Neural cell (in vitro differentiated cells): ENCODE data around the gene PDE1A. TPM values are rescaled to one million over a fixed set of nuclear protein-coding genes. Genes with fewer than 3 reads are reported as not detected.

ENCODE experiments used
- H2AFZ ChIP-seq: fragments of 200-600, 300-800 bp; sonication (generic), shearing (Covaris generic); 2 replicates; pipeline ENCODE4 v1.6.0; 2014; ENCODE audit warnings: low read depth, mild to moderate bottlenecking, antibody characterized with exemption, low read length, moderate library complexity
- H3F3A ChIP-seq: fragments of 200-600 bp; shearing (Covaris generic); 2 replicates; pipeline ENCODE4 v1.6.1; 2016; ENCODE audit warnings: mild to moderate bottlenecking, moderate library complexity, mixed read lengths, antibody characterized with exemption, low read length; ENCODE audit not compliant: insufficient read depth, poor library complexity, severe bottlenecking
- H3K27ac ChIP-seq: fragments of 200-600, 300-800 bp; sonication (generic), shearing (Covaris generic); 2 replicates; pipeline ENCODE4 v1.5.1; 2014; ENCODE audit warnings: mild to moderate bottlenecking, low read length, moderate library complexity
- H3K27me3 ChIP-seq: fragments of 300-800, 200-600 bp; sonication (generic), shearing (Covaris generic); 2 replicates; pipeline ENCODE4 v1.6.0; 2014; ENCODE audit warnings: mild to moderate bottlenecking, low read depth, low read length, moderate library complexity; ENCODE audit not compliant: insufficient read depth
- H3K36me3 ChIP-seq: fragments of 300-800, 200-600 bp; sonication (generic), shearing (Covaris generic); 2 replicates; pipeline ENCODE4 v1.5.1; 2014; ENCODE audit warnings: mild to moderate bottlenecking, antibody characterized with exemption, low read length, moderate library complexity; ENCODE audit not compliant: insufficient read depth
- H3K4me2 ChIP-seq: fragments of 300-800, 200-600 bp; sonication (generic), shearing (Covaris generic); 2 replicates; pipeline ENCODE4 v1.6.0; 2014; ENCODE audit warnings: mild to moderate bottlenecking, low read length
- H3K4me3 ChIP-seq: fragments of 300-800, 200-600 bp; sonication (generic), shearing (Covaris generic); 2 replicates; pipeline ENCODE4 v1.5.1; 2014; ENCODE audit warnings: mild to moderate bottlenecking, low read length, moderate library complexity
- H3K79me2 ChIP-seq: fragments of 200-600 bp; shearing (Covaris generic); replicated peaks from 2 replicates; pipeline ENCODE4 v1.6.0; 2014; ENCODE audit warnings: mild to moderate bottlenecking, low read length, moderate library complexity; ENCODE audit not compliant: insufficient read depth
- H3K9ac ChIP-seq: fragments of 300-800, 200-600 bp; sonication (generic), shearing (Covaris generic); 2 replicates; pipeline ENCODE4 v1.6.1; 2016; ENCODE audit warnings: mild to moderate bottlenecking, low read length, mixed read lengths
- H3K9me2 ChIP-seq: fragments of 200-600 bp; shearing (Covaris generic); 2 replicates; pipeline ENCODE4 v1.6.1; 2016; ENCODE audit warnings: mild to moderate bottlenecking, low read length, mixed read lengths; ENCODE audit not compliant: insufficient read depth
- H3K9me3 ChIP-seq: fragments of 200-600, 300-800 bp; sonication (generic), shearing (Covaris generic); 2 replicates; pipeline ENCODE4 v1.6.1; 2016; ENCODE audit warnings: mild to moderate bottlenecking, mixed run types, low read length, moderate library complexity, mixed read lengths
- H4K20me1 ChIP-seq: fragments of 200-600 bp; shearing (Covaris generic); 2 replicates; pipeline ENCODE4 v1.6.1; 2016; ENCODE audit warnings: mild to moderate bottlenecking, mixed run types; ENCODE audit not compliant: insufficient read depth
- CTCF ChIP-seq: fragments of 450-650 bp; IDR thresholded peaks from 2 replicates; pipeline ENCODE4 v1.5.1; 2014; ENCODE audit warnings: antibody characterized with exemption, mild to moderate bottlenecking, moderate library complexity; ENCODE audit not compliant: poor library complexity, severe bottlenecking
- EP300 ChIP-seq: fragments of 450-650 bp; conservative IDR thresholded peaks from 2 replicates; pipeline ENCODE4 v1.6.1; 2014; ENCODE audit warnings: antibody characterized with exemption, mild to moderate bottlenecking, moderate library complexity; ENCODE audit not compliant: poor library complexity, severe bottlenecking
- EZH2 ChIP-seq: fragments of 200-600, 300-800 bp; shearing (Covaris generic), sonication (generic); IDR thresholded peaks from 2 replicates; pipeline ENCODE4 v1.6.1; 2014; ENCODE audit warnings: antibody characterized with exemption, low read length, borderline replicate concordance, mild to moderate bottlenecking; ENCODE audit not compliant: insufficient read depth, poor library complexity, severe bottlenecking
- MXI1 ChIP-seq: fragments of 450-650 bp; conservative IDR thresholded peaks from 2 replicates; pipeline ENCODE4 v1.6.1; 2014; ENCODE audit warnings: antibody characterized with exemption, mild to moderate bottlenecking; ENCODE audit not compliant: poor library complexity, severe bottlenecking
- POLR2AphosphoS5 ChIP-seq: IDR thresholded peaks from 2 replicates; pipeline ENCODE4 v1.6.1; 2012
- RAD21 ChIP-seq: fragments of 450-650 bp; conservative IDR thresholded peaks from 2 replicates; pipeline ENCODE4 v1.6.1; 2014; ENCODE audit warnings: antibody characterized with exemption, mild to moderate bottlenecking, moderate library complexity
- SMC3 ChIP-seq: fragments of 450-650 bp; conservative IDR thresholded peaks from 2 replicates; pipeline ENCODE4 v1.6.1; 2014; ENCODE audit warnings: antibody characterized with exemption, mild to moderate bottlenecking, moderate library complexity; ENCODE audit not compliant: poor library complexity
- TAF1 ChIP-seq: IDR thresholded peaks from 2 replicates; pipeline ENCODE4 v1.6.1; 2012; ENCODE audit warnings: low read depth
- polyA plus RNA-seq: library from polyadenylated mRNA; depleted of rRNA; stranded (reverse); fragments of >200 nt; gene quantifications from 2 replicates; pipeline ENCODE4 v1.2.3, GENCODE V29; 2014
- TF ChIP-seq, protein P1 (sequence below): IDR thresholded peaks from 2 replicates; pipeline ENCODE4 v1.6.1; 2012; ENCODE audit warnings: borderline replicate concordance

Gene PDE1A
- polyA plus RNA-seq, 1 donor from 2014 or later: 1.6 TPM

DNA sequence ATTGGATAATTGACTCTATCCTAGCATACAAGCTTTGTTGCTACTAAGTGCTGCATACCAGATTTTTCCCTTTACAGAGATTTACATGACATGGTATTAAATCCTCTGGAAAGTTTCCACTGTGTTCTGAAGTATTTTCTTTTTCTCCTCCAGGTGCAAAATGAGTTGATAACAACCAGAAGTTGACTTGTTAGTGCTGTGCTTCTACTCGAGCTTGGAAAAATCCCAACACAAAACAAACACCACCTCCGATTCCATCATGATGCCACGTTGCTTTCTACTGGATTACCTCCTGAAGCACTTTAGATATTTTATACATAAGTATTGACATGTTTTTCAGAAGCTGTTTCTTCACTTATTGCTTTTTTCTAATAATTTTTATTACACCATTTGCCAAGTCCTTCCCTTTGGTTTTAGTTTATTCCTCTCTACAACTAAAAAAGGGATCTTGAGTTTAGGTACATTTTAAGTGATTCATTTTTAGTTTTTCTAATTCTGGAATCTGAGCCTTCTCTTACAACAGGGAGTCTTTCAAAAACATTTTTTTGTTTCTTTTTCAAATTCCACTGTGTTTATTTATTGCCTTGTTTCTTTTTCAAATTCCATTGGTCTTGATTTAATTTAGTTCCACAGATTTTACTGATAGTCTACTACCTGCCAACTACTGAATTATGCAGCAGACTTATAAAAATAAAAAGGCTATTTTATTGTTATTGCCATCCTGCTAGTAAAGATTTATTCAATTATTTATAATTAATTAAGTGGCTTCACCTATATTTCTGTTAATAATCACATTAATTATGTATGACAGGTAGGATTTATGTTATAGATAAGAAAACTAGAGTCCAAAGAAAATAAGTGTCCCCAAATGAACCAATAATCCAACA, 297.8 kb downstream of the PDE1A start:
- Histone ChIP-seq H4K20me1 (no peaks in the 10 kb centered on the region), H3K9me3 (no peaks in the 10 kb centered on the region), H3K27me3 (no peaks in the 10 kb centered on the region), H3K4me2 (no peak overlapping the region), H3K27ac (no peak overlapping the region), H2AFZ (no peak overlapping the region), H3K9me2 (no peaks in the 10 kb centered on the region), H3K79me2 (no peaks in the 10 kb centered on the region), H3F3A (no peaks in the 10 kb centered on the region), H3K36me3 (no peaks in the 10 kb centered on the region), H3K9ac (no peak overlapping the region), H3K4me3 (no peak overlapping the region)
- no peak for TF ChIP-seq RAD21
- TF ChIP-seq, protein P1, sequence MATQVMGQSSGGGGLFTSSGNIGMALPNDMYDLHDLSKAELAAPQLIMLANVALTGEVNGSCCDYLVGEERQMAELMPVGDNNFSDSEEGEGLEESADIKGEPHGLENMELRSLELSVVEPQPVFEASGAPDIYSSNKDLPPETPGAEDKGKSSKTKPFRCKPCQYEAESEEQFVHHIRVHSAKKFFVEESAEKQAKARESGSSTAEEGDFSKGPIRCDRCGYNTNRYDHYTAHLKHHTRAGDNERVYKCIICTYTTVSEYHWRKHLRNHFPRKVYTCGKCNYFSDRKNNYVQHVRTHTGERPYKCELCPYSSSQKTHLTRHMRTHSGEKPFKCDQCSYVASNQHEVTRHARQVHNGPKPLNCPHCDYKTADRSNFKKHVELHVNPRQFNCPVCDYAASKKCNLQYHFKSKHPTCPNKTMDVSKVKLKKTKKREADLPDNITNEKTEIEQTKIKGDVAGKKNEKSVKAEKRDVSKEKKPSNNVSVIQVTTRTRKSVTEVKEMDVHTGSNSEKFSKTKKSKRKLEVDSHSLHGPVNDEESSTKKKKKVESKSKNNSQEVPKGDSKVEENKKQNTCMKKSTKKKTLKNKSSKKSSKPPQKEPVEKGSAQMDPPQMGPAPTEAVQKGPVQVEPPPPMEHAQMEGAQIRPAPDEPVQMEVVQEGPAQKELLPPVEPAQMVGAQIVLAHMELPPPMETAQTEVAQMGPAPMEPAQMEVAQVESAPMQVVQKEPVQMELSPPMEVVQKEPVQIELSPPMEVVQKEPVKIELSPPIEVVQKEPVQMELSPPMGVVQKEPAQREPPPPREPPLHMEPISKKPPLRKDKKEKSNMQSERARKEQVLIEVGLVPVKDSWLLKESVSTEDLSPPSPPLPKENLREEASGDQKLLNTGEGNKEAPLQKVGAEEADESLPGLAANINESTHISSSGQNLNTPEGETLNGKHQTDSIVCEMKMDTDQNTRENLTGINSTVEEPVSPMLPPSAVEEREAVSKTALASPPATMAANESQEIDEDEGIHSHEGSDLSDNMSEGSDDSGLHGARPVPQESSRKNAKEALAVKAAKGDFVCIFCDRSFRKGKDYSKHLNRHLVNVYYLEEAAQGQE: no peak
- TF ChIP-seq POLR2AphosphoS5: no peak
- TF ChIP-seq TAF1: no peak
- TF ChIP-seq EZH2: no peak

DNA sequence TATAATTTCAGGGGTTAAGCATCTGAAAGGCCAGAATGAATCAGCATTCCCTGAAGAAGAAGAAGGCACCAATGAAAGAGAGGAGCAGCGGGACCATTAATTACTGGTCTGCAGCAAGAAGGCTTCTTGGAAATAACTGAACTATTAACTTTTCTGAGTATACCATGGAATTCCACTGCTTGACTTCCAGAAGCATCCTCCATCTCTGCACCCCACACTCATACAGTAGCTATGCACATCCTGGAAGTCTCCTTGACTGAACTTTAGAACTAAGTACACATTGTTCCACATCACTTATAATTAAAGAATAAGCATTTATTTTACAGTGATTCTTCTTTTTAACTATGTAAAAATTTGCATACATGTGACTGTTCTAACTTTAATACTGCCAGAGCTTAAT, 309.6 kb downstream of the PDE1A start:
- H3K27me3 ChIP-seq: no peaks in the 10 kb centered on the region
- TF ChIP-seq, protein P1: no peak
- no peak for TF ChIP-seq RAD21
- TF ChIP-seq EZH2: no peak
- TF ChIP-seq TAF1: no peak
- TF ChIP-seq CTCF: no peak
- no peak for TF ChIP-seq EP300
- TF ChIP-seq MXI1: no peak
- TF ChIP-seq POLR2AphosphoS5: no peak
- TF ChIP-seq SMC3: no peak
- no peak overlapping the region for H3K27ac ChIP-seq
- H3K4me3 ChIP-seq: no peak overlapping the region
- H2AFZ ChIP-seq: no peak overlapping the region
- no peak overlapping the region for H3K4me2 ChIP-seq
- no peaks in the 10 kb centered on the region for H3K79me2 ChIP-seq
- no peaks in the 10 kb centered on the region for H3K9me3 ChIP-seq
- no peaks in the 10 kb centered on the region for H3K9me2 ChIP-seq
- no peaks in the 10 kb centered on the region for H3F3A ChIP-seq
- no peaks in the 10 kb centered on the region for H4K20me1 ChIP-seq
- H3K36me3 ChIP-seq: no peaks in the 10 kb centered on the region
- H3K9ac ChIP-seq: no peak overlapping the region
